Measurements from ENCODE around the gene CNTNAP2.
"Not testable (repeated sequence)": the region's sequence is repeated elsewhere in the genome, so short reads cannot be mapped to it uniquely, and the experiment has no call there.

The CNTNAP2 gene

DNA sequence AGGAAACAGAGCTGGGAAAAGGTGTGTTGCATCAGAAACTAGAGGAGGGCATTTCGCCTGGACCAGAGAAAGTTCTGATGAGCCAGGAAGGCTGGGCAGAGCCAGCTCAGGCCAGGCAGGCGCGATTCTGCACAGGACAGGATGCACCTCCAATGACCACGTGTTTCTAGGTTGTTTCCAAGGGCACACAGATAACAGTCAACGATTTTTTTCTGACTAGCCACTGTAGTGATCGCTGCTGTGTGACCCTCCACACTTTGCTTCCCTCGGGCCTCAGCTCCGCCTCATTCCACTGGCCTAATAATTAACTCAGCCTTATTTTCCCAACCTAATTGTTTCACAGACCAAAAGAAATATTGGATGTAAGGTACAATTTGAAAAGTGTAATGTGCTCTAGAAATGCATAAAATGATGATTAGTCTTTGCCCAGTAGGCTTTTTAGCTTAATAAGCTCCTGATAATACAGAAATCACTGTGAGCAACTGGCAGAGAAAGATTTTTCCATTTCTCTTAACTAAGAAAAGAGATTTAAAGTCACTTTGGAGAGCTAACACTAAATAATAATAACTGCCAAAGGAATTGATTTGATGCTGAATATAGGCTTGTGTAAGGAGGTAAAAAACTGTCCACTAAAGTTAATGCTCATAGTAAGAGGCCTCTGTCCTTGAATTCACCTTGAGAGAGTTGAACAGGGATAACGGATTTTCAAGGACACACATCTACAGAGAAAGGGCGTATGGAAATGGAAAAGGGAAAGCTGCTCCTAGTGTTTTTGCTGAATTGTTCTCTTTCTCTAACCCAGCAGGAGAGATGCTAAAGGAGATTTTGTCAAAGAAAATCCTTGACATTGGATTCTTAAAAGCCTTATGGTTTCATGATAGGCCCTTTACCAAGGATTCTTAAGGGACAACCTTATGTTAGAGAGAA lies 2183.0 kb downstream of the CNTNAP2 start:
- no peak for DNase-seq

DNA sequence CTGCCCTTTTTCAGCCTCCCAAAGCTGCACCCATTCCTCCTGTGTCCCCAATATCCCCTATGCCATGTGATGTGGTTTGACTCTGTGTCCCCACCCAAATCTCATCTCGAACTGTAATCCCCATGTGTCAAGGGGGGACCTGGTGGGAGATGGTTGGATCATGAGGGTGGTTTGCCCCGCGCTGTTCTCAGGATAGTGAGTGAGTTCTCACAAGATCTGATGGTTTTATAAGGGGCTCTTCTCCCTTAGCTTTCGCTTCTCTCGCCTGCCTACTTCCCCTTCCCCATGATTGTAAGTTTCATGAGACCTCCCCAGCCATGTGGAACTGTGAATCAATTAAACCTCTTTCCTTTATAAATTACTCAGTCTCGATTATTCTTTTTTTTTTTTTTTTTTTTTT lies 2185.8 kb downstream of the CNTNAP2 start:
- not testable (repeated sequence) for DNase-seq

DNA sequence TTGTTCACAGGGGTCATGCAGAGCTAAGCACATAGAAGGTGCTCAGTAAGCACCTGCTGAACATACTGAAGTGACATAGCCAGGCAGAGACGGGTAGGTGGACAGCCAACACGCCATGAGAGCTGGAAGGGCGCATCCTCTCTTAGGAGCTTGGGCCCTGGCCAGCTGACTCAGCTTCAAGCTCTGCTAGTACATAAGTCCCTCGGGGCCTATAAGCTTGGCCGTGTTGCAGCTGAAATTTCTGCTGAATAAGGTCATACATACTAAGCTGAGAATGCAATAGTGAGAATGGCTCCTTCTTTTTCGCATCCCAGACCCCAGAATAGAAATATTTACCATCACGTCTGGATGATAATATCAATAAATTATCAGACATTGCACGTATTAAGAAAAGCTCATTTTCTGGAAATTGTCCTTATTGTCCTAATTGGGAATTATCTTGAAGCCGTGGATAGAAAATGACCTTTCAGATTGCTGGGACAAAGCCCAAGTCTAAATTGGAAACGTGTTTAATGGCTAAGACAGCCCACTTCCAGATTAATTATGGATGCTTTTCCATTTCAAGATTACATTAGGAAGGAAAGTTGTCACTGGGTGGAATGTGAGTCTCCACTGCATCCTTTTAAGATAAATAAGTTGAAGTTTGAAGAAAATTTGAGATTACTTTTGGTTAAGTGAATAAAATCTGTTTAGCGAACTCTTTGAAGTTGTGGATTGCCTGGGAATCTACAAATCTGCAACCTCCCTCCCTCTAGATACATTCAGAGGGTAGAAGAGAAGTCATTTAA lies 2186.9 kb downstream of the CNTNAP2 start:
- DNase-seq = no peak

DNA sequence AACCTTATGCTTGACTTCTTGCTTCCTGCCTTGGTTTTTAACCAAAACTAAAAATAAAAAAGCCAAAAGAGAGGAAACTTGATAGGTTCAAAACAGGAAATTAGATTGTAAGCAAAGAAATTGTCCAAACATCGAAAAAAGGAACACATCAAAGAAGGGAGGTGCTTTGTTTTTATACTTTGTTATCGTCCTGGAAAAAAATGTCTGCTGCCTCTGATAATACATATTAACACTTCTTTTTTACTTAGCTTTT lies 2187.4 kb downstream of the CNTNAP2 start:
- DNase-seq = no peak

DNA sequence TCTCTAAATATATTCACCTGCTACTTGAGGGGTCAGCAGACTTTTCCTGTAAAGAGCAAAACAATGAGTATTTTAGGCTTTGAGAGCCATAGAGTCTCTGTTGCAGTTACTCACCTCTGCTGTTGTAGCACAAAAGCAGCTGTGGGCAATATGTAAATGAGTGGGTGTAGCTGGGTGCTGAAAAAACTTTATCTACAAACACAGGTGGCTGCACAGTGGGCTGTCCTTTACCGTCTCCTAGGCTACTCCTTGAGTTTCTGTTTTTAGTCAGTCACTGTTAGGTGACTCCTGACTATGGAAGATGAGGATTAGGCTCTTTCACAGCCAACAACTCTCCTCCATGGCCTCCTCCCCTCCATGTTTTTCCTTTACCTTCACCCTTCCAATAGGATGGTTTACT lies 2187.9 kb downstream of the CNTNAP2 start:
- DNase-seq = no peak

DNA sequence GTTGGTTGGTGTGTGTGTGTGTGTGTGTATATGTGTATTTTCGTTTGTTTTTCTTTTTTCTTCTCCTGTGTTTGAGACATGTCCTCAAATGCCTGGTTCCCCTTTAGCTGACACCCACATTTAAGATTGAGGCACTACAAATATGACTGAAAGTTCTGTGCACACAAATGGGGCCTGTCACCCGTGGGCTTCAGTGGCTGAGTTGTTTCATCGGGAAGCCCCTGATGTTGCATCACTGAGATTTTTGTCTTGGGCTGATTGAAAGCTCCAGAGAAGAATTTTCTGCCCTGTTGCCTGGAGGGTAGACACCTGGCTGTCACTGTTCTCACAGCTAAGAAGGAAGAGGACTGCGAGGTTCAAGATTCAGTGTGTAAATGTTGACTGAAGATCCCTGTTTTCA lies 2190.2 kb downstream of the CNTNAP2 start:
- no peak for DNase-seq

DNA sequence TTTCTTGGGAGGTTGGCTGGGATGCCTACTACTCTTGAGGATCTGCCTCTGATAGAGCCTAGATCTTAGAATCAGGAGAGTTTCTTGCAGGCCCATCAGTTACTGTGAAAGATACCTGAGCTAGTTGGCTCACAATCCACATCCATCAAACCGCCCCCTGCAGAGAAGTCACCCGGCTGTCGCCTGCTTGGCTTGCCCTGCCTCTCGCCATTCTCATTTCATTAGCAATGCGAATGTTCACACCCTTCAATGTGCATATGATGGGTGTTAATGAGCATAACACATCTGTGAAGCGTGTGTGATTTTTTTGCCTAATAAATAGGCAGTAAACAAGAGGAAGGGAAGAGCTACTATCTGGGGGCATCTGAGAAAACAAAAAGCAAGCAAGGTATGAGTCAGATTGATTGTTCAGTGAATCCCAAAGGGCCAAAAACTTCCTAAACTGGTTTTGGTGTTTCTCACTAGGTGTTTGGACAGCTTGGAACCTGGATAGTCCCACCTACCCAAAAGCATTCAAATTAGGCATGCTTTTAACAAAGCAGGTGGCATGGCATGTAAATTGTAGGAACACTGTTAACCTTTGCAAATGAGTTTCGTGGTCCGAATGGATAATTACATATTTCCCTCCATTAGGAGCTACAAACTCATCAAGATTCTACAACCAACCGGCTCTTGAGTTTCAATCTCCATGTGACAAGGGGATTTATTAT lies 2201.7 kb downstream of the CNTNAP2 start:
- DNase-seq = no peak

DNA sequence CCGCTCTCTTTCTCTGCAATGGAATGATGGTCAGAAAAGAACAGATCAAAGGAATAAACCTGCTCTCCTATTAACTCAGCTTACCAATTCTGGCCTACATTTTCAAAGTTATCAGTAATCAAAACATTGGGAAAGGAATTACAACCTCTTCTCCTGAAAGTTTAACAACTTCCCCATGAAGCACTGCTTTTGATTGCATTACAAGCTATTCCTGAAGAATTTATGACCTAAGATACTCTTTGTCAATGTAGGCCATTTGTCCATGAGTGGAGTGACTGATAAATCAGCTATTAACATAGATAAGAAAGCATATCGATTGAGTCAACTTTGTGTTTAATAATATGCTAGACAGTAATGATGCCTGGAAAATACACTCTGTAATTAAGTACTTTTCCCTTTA lies 2202.2 kb downstream of the CNTNAP2 start:
- no peak for DNase-seq

DNA sequence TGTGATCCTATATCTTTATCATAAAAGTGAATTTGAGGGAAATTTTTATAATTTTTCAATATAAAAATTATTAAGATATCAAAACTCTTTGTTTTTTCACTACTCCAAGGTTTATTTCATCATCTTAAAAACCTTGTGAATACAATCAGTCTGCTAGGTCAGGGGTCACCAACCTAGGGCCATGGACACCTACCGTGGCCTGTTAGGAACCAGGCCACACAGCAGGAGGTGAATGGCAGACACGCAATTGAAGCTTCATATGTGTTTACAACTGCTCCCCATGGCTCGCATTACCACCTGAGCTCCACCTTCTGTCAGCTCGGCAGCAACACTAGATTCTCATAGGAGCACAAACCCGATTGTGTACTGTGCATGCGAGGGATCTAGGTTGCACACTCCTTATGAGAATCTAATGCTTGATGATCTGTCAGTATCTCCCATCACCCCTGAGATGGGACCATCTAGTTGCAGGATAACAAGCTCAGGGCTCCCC lies 2202.8 kb downstream of the CNTNAP2 start:
- DNase-seq = no peak

DNA sequence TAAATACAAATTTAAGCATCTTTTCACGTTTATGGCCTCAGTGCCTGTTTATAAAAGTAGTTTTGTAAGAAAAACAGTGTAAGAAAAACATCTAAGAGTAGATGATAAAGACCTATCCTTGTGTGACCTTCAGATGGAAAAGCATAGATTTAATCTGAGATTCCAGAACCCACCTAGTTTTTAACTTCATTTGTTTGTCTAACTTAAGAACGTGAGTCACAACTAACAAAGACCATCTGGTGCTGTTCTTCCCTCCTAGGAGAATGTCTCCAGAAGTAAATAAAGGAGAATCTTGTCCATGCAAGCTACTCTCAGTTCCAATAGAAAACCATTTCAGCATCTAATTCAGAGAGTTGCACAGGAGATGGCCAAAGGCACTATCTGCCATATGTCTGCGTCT lies 2208.6 kb downstream of the CNTNAP2 start:
- no peak for DNase-seq

DNA sequence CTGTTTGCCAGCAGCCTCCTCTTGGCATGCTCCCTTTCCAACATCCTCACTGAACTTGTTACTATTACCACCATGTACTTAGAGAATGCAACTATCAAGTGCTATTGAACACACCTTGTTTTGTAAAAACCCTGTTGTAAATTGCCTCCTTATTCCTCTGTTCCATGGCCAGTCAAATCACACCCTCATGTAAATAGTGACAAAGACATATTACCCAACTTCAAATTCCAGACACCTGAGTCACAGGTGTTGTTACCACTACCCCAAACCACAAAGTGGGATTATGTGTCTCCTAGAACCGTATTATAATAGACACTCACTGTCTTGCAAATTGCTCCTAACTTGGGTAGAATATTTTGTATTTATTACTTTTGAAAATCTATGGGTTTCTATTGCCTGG lies 2210.8 kb downstream of the CNTNAP2 start:
- DNase-seq = no peak

DNA sequence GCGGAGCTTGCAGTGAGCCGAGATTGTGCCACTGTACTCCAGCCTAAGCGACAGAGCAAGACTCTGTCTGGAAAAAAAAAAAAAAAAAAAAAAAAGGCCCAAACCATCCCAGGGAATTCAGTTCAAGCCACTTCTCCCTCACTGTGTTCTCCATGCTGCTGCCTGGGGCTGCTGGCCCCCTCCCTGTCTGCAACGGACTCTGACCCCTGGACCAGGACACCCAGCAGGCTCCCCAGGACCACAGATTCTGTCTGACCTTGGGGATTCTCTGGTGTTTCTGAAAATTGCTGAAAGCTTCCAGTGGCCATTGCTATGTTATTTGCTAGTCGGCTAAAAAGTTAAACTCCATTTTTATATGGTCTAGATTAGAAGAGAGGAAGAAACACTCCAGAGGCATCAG lies 2212.3 kb downstream of the CNTNAP2 start:
- no peak for DNase-seq

DNA sequence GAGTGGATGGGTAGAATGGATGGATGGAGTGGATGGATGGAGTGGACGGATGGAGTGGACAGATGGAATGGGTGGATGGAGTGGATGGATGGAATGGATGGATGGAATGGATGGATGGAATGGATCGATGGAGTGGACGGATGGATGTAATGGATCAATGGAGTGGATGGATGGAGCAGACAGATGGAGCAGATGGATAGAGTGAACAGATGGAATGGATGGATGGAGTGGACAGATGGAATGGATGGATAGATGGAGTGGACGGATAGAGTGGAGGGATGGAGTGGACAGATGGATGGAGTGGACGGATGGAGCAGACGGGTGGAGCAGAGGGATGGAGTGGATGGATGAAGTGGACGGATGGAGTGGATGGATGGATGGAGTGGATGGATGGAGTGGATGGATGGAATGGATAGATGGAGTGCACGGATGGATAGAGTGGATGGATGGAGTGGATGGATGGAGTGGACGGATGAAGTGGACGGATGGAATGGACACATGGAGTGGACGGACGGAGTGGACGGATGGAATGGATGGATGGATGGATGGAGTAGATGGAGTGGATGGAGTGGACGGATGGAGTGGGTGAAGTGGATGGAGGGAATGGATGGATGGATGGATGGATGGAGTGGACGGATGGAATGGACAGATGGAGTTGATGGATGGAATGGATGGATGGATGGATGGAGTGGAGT lies 2213.7 kb downstream of the CNTNAP2 start:
- DNase-seq = no peak

DNA sequence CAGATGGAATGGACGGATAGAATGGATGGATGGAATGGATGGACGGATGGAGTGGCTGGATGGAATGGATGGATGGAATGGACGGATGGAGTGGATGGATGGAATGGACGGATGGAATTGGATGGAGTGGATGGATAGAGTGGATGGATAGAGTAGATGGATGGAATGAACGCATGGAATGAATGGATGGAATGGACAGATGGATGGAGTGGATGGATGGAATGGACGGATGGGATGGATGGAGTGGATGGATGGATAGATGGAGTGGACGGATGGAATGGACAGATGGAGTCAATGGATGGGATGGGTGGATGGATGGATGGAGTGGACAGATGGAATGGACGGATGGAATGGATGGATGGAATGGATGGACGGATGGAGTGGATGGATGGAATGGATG lies 2214.2 kb downstream of the CNTNAP2 start:
- no peak for DNase-seq

DNA sequence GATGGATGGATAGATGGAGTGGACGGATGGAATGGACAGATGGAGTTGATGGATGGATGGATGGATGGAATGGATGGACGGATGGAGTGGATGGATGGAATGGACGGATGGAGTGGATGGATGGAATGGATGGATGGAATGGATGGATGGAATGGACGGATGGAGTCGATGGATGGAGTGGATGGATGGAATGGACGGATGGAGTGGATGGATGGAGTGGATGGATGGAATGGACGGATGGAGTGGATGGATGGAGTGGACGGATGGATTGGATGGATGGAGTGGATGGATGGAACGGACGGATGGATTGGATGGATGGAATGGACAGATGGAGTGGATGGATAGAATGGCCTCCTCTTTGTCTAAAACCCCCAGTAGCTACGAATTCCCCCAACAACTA lies 2214.9 kb downstream of the CNTNAP2 start:
- not testable (repeated sequence) for DNase-seq

DNA sequence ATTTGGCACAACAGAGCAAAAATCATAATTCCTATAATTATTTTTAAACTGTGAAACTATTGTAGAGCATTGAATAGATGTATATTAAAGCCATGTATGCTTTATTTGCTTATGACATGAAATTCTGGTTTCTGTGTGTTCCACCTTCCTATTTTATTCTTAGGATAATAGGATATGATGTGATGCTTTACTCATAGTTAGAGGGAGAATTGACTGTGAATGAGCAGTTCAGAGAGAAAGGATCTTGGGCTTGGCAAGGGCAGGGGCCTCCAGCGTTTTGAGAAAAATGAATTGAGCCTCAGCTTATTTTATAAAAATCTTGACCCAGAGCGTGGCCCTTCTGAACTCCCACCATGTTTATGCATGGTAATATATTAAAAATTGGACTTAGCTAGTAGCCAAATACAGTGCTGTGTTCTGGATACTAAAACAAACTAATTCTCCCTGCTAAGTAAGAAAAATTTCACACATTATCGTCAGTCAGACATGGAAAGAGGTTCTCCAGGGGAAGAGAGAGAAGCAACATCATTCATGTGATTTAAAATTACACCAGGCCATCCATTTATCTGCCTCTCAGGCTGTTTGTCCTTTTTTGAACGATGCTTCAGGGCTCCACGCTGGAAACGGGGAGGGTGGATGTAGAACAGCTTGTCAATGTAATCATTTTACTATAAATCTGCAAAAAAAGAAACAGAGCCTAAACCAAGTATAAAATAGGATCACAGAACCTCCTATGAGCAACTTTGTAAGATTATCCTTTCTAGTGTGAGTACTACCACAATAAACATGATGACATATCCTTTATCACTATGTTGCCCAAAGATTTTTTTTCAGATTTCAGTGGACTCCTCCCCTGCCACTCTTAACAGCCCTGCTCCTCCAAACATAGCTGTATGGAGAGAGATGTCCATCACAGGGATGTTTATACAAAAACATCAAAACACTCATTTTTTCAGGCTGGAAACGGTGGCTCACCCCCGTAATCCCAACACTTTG lies 2215.9 kb downstream of the CNTNAP2 start:
- no peak for DNase-seq

DNA sequence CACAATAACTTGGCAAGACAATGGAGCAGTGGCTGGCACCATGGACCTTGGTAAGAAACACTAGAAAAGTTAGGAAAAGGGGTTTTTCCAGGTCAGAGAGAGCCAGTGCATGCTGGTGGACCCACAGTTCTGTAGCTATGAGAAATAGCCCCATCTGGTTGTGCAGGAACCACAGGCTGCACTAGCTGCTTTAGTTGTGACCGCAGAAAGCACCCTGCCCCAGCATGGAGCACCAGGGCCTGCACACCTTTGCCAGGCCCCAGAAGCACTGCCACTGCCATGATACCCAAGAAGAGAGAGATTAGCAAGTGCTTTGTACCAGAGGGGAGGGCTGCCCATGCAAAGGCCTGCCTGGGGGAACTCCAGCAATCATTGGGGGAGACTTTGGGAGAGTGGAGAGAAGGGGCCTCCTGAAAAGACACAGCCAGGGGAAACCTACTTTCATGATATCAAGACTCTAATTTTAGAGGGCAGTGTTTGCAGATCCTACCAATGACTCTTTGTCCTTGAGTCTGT lies 2217.9 kb downstream of the CNTNAP2 start:
- no peak for DNase-seq

DNA sequence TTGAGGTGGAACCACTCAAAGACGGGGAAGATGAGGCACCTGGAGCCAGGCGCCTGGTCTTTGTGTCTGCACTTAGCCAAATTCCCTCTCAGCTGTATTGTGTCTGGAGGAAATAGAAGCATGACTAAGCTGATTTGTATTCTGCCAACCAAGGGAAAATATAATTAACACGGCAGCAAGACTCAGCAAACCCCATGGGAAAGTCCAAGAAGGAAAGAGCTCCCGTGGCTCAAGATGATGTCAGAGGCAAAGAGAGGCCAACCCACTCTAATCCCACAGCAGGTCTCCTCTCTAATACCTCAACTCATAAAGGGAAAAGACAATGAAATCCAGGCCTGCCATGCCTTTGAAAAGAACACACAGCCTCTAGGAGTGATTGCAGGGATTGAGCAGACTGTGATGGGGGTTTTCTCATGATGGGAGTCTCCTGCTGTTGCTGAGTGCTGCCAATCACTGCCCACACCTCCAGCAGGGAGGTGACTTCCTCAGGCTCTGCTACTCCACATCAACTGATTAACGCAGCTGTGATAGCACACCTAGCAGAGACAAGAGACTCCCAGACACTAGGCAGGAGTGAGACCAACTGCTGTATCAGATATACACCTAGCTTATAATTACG lies 2218.5 kb downstream of the CNTNAP2 start:
- DNase-seq = no peak

DNA sequence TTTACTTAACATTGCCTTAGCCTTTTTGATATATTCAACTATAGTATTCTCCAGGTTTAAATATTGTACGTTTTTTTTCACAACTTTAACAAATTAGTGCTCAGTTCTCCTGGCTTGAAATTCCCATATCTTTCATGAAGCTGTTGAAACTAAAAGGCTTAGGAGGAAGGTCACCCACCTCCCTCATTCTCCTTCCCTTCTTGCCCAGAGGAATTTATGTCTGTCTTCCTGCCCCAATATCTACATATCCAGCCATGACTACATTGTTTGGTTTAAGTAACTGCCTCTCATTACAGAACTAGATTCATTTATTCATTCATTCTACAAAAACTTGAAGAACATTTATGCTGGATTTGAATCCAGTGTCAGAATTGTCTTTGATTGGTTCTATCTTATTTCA lies 2219.2 kb downstream of the CNTNAP2 start:
- DNase-seq = no peak

DNA sequence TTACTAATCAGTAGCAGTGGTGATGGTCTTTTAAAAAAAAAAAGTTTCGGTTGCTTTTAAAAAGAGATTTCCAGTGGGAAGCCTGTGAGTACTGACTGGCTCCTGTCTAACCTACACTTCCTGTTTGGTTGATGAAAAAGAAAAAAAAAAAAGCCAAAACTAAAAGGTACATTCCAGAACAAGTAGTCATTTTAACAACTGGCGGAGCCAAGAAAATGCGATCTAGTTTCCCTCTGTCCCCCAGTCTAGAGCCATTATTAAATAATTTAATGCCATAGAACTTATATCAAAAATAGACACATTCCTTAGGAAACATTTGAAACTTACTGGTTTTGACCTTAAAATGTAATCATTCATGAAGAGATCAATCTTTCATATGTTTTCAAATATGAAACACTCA lies 2219.8 kb downstream of the CNTNAP2 start:
- no peak for DNase-seq
